Stimulated activated naive CD8-positive, alpha-beta T cell treated with anti-CD3 and anti-CD28 coated beads, Interleukin-15, Interleukin-2, amounts not matched to agents 100 U/mL and 50 U/mL, for 24 hours (primary cell): ENCODE data around the gene GRAMD2A.

ENCODE experiments used
- ATAC-seq: fragments of 150-1000 bp; cut with Tn5 transposase; one replicate; pipeline ENCODE4 v1.10.0; 2021
- DNase-seq: peaks from one replicate; pipeline ENCODE4 v3.0.0; 2021

The GRAMD2A gene

GRCh38 chr15:72197460-72198355 is at the start of gene GRAMD2A:
TSS of gene GRAMD2A (minus strand) at chr15:72197787.
- ATAC-seq = peak; percentile 60
- DNase-seq = peak; percentile 56

- DNase-seq = no peak
- ATAC-seq = no peak
These were observed 45.3 kb upstream of the GRAMD2A start for GRCh38 chr15:72242775-72243370.

GRCh38 chr15:72239652-72240051 is 42.1 kb upstream of the GRAMD2A start:
- ATAC-seq (no peak), DNase-seq (no peak)

GRCh38 chr15:72238586-72238985 is 41.0 kb upstream of the GRAMD2A start:
- DNase-seq (no peak), ATAC-seq (no peak)

GRCh38 chr15:72237853-72238224 is 40.3 kb upstream of the GRAMD2A start:
- no peak for DNase-seq
- no peak for ATAC-seq

- peak; percentile 80 for DNase-seq
- peak; percentile 93 for ATAC-seq
These were observed 39.7 kb upstream of the GRAMD2A start for GRCh38 chr15:72237029-72237852.

- ATAC-seq (no peak), DNase-seq (no peak)
These were observed 38.9 kb upstream of the GRAMD2A start for GRCh38 chr15:72236381-72237003.

- DNase-seq (no peak), ATAC-seq (no peak)
These were observed 37.7 kb upstream of the GRAMD2A start for GRCh38 chr15:72235298-72235697.

GRCh38 chr15:72233769-72234168 is 36.2 kb upstream of the GRAMD2A start:
- DNase-seq = no peak
- ATAC-seq = no peak

- DNase-seq (peak; percentile 47), ATAC-seq (no peak)
These were observed 34.4 kb upstream of the GRAMD2A start for GRCh38 chr15:72231833-72232478.

GRCh38 chr15:72231066-72231832 is 33.7 kb upstream of the GRAMD2A start, which contains the start of gene PKM:
TSS of gene PKM (minus strand) at chr15:72231190. CDS start at chr15:72219097, 12,093 bp downstream.
- peak; percentile 100 for DNase-seq
- ATAC-seq = peak; percentile 64

- DNase-seq (peak; percentile 94), ATAC-seq (peak; percentile 11)
These were observed 32.8 kb upstream of the GRAMD2A start for GRCh38 chr15:72230197-72231065.

- DNase-seq = no peak
These were observed 32.3 kb upstream of the GRAMD2A start for GRCh38 chr15:72229947-72230196.

GRCh38 chr15:72229076-72229946 is 31.7 kb upstream of the GRAMD2A start:
- no peak for ATAC-seq
- DNase-seq = peak; percentile 41

More at GRCh38 chr15:72229947-72230196, 32.3 kb upstream of the GRAMD2A start:
- ATAC-seq = no peak

GRCh38 chr15:72227720-72228119 is 30.1 kb upstream of the GRAMD2A start:
- ATAC-seq (no peak), DNase-seq (no peak)

GRCh38 chr15:72227192-72227586 is 29.6 kb upstream of the GRAMD2A start:
- ATAC-seq = peak; percentile 26
- DNase-seq = peak; percentile 64

GRCh38 chr15:72223278-72223677 is 25.7 kb upstream of the GRAMD2A start:
- no peak for DNase-seq
- ATAC-seq = no peak

GRCh38 chr15:72222393-72222792 is 24.8 kb upstream of the GRAMD2A start:
- ATAC-seq (no peak), DNase-seq (no peak)

- ATAC-seq (no peak), DNase-seq (no peak)
These were observed 23.1 kb upstream of the GRAMD2A start for GRCh38 chr15:72220687-72221086.
